ENCODE data around the gene RASSF5. TPM values are rescaled to one million over a fixed set of nuclear protein-coding genes. Genes with fewer than 3 reads are reported as not detected.

RASSF5 gene
- total RNA-seq, 4 donors from 2014 or later = 6.6 to 23.0 (median 10.5) TPM

DNA sequence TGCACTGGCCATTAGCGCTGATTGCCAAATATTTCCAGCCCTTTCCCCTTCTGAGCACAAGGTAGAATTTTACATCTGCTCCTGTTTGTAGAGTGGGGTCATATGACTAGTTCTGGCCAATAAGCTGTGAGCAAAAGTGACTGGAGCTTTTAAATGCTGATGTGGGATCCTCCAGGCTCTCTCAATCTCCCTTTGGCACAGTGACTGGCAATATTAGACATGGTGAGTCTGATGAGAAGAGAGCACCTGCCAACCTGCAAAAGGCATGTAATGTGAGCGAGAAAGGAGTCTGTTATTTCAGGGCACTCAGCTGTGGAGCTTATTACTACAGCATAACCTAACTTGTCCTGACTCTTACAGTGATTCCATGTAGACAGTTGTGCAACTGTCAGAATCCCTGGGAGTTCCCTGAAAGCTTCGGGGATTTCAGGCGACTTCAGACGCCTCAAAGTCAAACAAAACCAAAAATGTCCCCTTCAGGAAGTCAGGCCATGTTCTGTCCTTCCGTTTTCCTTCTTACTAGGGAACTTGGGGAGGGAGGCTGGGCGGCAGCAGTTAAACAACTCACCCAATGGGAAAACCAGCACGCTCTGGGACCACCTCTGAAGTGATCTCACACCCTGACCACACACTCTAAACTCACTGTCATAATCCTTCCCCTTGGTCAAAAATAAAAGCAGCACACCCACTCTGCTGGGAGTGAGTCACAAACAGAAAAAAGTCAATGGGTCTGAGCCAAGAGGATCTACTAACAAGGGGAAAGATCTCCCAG is 3.6 kb upstream of the RASSF5 start:
- Histone ChIP-seq H3K27me3 (peaks cover 0 to 37% (median 6%) of the 10 kb centered on the region in 4 donors), H3K4me3 (no peak overlapping the region), H3K36me3 (no peaks in the 10 kb centered on the region), H3K9me3 (no peaks in the 10 kb centered on the region), H3K27ac (replicated peaks in 1 of 4) (peak overlapping the region in 1 of 4 donors; percentile 49), H3K4me1 (peaks cover 23 to 54% (median 50%) of the 10 kb centered on the region in 4 donors)
- DNase-seq (ENCODE audit: extremely low spot score) = no peak
- 41% methylated on average over 8 of the region's 8 CpGs for WGBS
- intact Hi-C loops (cut with DNase I) = no loop called here
- TF ChIP-seq POLR2A (IDR thresholded peaks at IDR 0.05; ENCODE audit: low read depth) (no peak), POLR2AphosphoS5 (IDR thresholded peaks at IDR 0.05) (no peak), EP300 (IDR thresholded peaks at IDR 0.05) (no peak)
- TF ChIP-seq, protein P1, sequence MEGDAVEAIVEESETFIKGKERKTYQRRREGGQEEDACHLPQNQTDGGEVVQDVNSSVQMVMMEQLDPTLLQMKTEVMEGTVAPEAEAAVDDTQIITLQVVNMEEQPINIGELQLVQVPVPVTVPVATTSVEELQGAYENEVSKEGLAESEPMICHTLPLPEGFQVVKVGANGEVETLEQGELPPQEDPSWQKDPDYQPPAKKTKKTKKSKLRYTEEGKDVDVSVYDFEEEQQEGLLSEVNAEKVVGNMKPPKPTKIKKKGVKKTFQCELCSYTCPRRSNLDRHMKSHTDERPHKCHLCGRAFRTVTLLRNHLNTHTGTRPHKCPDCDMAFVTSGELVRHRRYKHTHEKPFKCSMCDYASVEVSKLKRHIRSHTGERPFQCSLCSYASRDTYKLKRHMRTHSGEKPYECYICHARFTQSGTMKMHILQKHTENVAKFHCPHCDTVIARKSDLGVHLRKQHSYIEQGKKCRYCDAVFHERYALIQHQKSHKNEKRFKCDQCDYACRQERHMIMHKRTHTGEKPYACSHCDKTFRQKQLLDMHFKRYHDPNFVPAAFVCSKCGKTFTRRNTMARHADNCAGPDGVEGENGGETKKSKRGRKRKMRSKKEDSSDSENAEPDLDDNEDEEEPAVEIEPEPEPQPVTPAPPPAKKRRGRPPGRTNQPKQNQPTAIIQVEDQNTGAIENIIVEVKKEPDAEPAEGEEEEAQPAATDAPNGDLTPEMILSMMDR (IDR thresholded peaks at IDR 0.05) = no peak

DNA sequence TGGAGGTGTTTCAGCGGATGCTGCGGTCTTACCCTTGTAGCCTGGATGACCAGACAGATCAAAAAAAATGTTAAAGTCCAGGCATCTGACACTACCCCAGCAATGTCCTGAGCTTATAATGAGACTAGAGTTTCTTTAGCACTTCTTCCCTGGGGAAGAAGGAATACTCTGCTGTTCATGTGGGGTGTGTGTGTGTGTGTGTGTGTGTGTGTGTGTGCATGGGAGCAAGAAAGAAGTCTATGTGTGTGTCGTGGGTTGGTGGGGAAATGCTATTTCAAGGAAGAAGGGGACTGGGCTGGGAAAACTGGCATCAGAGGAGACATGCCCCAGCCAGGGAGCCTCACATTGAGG is 3.0 kb upstream of the RASSF5 start:
- no peaks in the 10 kb centered on the region for H3K36me3 ChIP-seq
- DNase-seq (ENCODE audit: extremely low spot score) = no peak
- H3K27ac ChIP-seq (replicated peaks in 1 of 4) = no peak overlapping the region
- WGBS = 19% methylated on average over 3 of the region's 3 CpGs
- TF ChIP-seq POLR2A (IDR thresholded peaks at IDR 0.05; ENCODE audit: low read depth) (no peak), EP300 (IDR thresholded peaks at IDR 0.05) (no peak)
- intact Hi-C loops (cut with DNase I) = no loop called here
- H3K4me3 ChIP-seq = no peak overlapping the region
- peaks cover 0 to 41% (median 6%) of the 10 kb centered on the region in 4 donors for H3K27me3 ChIP-seq
- H3K9me3 ChIP-seq = no peaks in the 10 kb centered on the region
- peaks cover 23 to 59% (median 55%) of the 10 kb centered on the region in 4 donors for H3K4me1 ChIP-seq

DNA sequence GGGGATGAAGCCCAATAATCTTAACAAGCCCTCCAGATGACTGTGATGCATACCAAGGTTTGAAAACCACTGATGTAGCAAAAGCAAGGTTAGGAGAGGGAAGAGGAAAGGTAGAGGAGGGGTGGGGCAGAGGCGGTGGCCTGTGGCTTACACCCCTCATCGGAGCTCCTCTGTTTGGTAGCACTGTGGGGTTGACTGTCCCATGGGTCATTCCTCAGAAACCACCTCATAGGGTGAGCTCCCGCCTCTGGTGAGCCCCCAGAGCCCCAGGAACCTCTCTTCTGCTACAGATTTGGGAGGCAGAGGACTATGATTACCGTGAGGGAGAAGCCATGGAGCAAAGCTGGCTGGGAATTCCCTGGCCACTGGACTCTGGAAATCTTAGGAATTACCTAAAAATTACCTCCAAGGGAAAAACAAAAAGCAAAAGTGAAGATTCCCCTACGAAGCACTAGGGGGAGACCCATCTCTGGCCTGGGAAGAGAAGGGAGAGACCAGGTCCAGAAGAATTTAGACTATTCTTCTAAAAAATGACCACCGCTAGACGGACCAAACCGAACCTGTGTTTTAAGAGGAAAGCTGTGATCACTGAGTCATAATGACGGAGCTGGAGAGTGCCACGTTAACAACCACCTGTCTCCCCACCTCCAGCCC is 1.5 kb upstream of the RASSF5 start:
- intact Hi-C loops (cut with DNase I) = no loop called here
- Histone ChIP-seq H3K27me3 (peaks cover 0 to 41% (median 6%) of the 10 kb centered on the region in 4 donors), H3K36me3 (no peaks in the 10 kb centered on the region), H3K27ac (replicated peaks in 1 of 4) (no peak overlapping the region), H3K4me3 (no peak overlapping the region), H3K4me1 (peaks cover 22 to 60% (median 54%) of the 10 kb centered on the region in 4 donors), H3K9me3 (no peaks in the 10 kb centered on the region)
- DNase-seq (ENCODE audit: extremely low spot score) = no peak
- TF ChIP-seq POLR2AphosphoS5 (IDR thresholded peaks at IDR 0.05) (no peak), EP300 (IDR thresholded peaks at IDR 0.05) (no peak), POLR2A (IDR thresholded peaks at IDR 0.05; ENCODE audit: low read depth) (no peak)
- TF ChIP-seq, protein P1 (IDR thresholded peaks at IDR 0.05) = peak; percentile 16 to 37 (median 25)
- 73% methylated on average over 10 of the region's 10 CpGs for WGBS

GRCh38 chr1:206506405-206507283 is 687 bp upstream of the RASSF5 start:
- no peak for DNase-seq (ENCODE audit: extremely low spot score)
- Histone ChIP-seq H3K27ac (replicated peaks in 1 of 4) (peak overlapping the region in 2 of 4 donors; percentile 2 to 62), H3K4me3 (peak overlapping the region; percentile 63 to 75 (median 69)), H3K36me3 (no peaks in the 10 kb centered on the region), H3K9me3 (no peaks in the 10 kb centered on the region), H3K27me3 (peaks cover 0 to 41% (median 5%) of the 10 kb centered on the region in 4 donors), H3K4me1 (peaks cover 18 to 52% (median 46%) of the 10 kb centered on the region in 4 donors)
- TF ChIP-seq POLR2A (IDR thresholded peaks at IDR 0.05; ENCODE audit: low read depth) (no peak), EP300 (IDR thresholded peaks at IDR 0.05) (no peak)
- TF ChIP-seq, protein P1 (IDR thresholded peaks at IDR 0.05) = no peak
- WGBS = 86% methylated on average over 8 of the region's 48 CpGs
- intact Hi-C loops (cut with DNase I) = no loop called here
